Neural cell (in vitro differentiated cells): ENCODE results near the gene DPAGT1. TPM values are rescaled to one million over a fixed set of nuclear protein-coding genes. Genes with fewer than 3 reads are reported as not detected.

Source experiments
- H2AFZ ChIP-seq: fragments of 200-600, 300-800 bp; sonication (generic), shearing (Covaris generic); 2 replicates; pipeline ENCODE4 v1.6.0; 2014; ENCODE audit warnings: low read depth, mild to moderate bottlenecking, antibody characterized with exemption, low read length, moderate library complexity
- H3F3A ChIP-seq: fragments of 200-600 bp; shearing (Covaris generic); 2 replicates; pipeline ENCODE4 v1.6.1; 2016; ENCODE audit warnings: mild to moderate bottlenecking, moderate library complexity, mixed read lengths, antibody characterized with exemption, low read length; ENCODE audit not compliant: insufficient read depth, poor library complexity, severe bottlenecking
- H3K27ac ChIP-seq: fragments of 200-600, 300-800 bp; sonication (generic), shearing (Covaris generic); 2 replicates; pipeline ENCODE4 v1.5.1; 2014; ENCODE audit warnings: mild to moderate bottlenecking, low read length, moderate library complexity
- H3K27me3 ChIP-seq: fragments of 300-800, 200-600 bp; sonication (generic), shearing (Covaris generic); 2 replicates; pipeline ENCODE4 v1.6.0; 2014; ENCODE audit warnings: mild to moderate bottlenecking, low read depth, low read length, moderate library complexity; ENCODE audit not compliant: insufficient read depth
- H3K36me3 ChIP-seq: fragments of 300-800, 200-600 bp; sonication (generic), shearing (Covaris generic); 2 replicates; pipeline ENCODE4 v1.5.1; 2014; ENCODE audit warnings: mild to moderate bottlenecking, antibody characterized with exemption, low read length, moderate library complexity; ENCODE audit not compliant: insufficient read depth
- H3K4me2 ChIP-seq: fragments of 300-800, 200-600 bp; sonication (generic), shearing (Covaris generic); 2 replicates; pipeline ENCODE4 v1.6.0; 2014; ENCODE audit warnings: mild to moderate bottlenecking, low read length
- H3K4me3 ChIP-seq: fragments of 300-800, 200-600 bp; sonication (generic), shearing (Covaris generic); 2 replicates; pipeline ENCODE4 v1.5.1; 2014; ENCODE audit warnings: mild to moderate bottlenecking, low read length, moderate library complexity
- H3K79me2 ChIP-seq: fragments of 200-600 bp; shearing (Covaris generic); replicated peaks from 2 replicates; pipeline ENCODE4 v1.6.0; 2014; ENCODE audit warnings: mild to moderate bottlenecking, low read length, moderate library complexity; ENCODE audit not compliant: insufficient read depth
- H3K9ac ChIP-seq: fragments of 300-800, 200-600 bp; sonication (generic), shearing (Covaris generic); 2 replicates; pipeline ENCODE4 v1.6.1; 2016; ENCODE audit warnings: mild to moderate bottlenecking, low read length, mixed read lengths
- H3K9me2 ChIP-seq: fragments of 200-600 bp; shearing (Covaris generic); 2 replicates; pipeline ENCODE4 v1.6.1; 2016; ENCODE audit warnings: mild to moderate bottlenecking, low read length, mixed read lengths; ENCODE audit not compliant: insufficient read depth
- H3K9me3 ChIP-seq: fragments of 200-600, 300-800 bp; sonication (generic), shearing (Covaris generic); 2 replicates; pipeline ENCODE4 v1.6.1; 2016; ENCODE audit warnings: mild to moderate bottlenecking, mixed run types, low read length, moderate library complexity, mixed read lengths
- H4K20me1 ChIP-seq: fragments of 200-600 bp; shearing (Covaris generic); 2 replicates; pipeline ENCODE4 v1.6.1; 2016; ENCODE audit warnings: mild to moderate bottlenecking, mixed run types; ENCODE audit not compliant: insufficient read depth
- EP300 ChIP-seq: fragments of 450-650 bp; conservative IDR thresholded peaks from 2 replicates; pipeline ENCODE4 v1.6.1; 2014; ENCODE audit warnings: antibody characterized with exemption, mild to moderate bottlenecking, moderate library complexity; ENCODE audit not compliant: poor library complexity, severe bottlenecking
- EZH2 ChIP-seq: fragments of 200-600, 300-800 bp; shearing (Covaris generic), sonication (generic); IDR thresholded peaks from 2 replicates; pipeline ENCODE4 v1.6.1; 2014; ENCODE audit warnings: antibody characterized with exemption, low read length, borderline replicate concordance, mild to moderate bottlenecking; ENCODE audit not compliant: insufficient read depth, poor library complexity, severe bottlenecking
- MXI1 ChIP-seq: fragments of 450-650 bp; conservative IDR thresholded peaks from 2 replicates; pipeline ENCODE4 v1.6.1; 2014; ENCODE audit warnings: antibody characterized with exemption, mild to moderate bottlenecking; ENCODE audit not compliant: poor library complexity, severe bottlenecking
- POLR2AphosphoS5 ChIP-seq: IDR thresholded peaks from 2 replicates; pipeline ENCODE4 v1.6.1; 2012
- RAD21 ChIP-seq: fragments of 450-650 bp; conservative IDR thresholded peaks from 2 replicates; pipeline ENCODE4 v1.6.1; 2014; ENCODE audit warnings: antibody characterized with exemption, mild to moderate bottlenecking, moderate library complexity
- SMC3 ChIP-seq: fragments of 450-650 bp; conservative IDR thresholded peaks from 2 replicates; pipeline ENCODE4 v1.6.1; 2014; ENCODE audit warnings: antibody characterized with exemption, mild to moderate bottlenecking, moderate library complexity; ENCODE audit not compliant: poor library complexity
- TAF1 ChIP-seq: IDR thresholded peaks from 2 replicates; pipeline ENCODE4 v1.6.1; 2012; ENCODE audit warnings: low read depth
- polyA plus RNA-seq: library from polyadenylated mRNA; depleted of rRNA; stranded (reverse); fragments of >200 nt; gene quantifications from 2 replicates; pipeline ENCODE4 v1.2.3, GENCODE V29; 2014
- TF ChIP-seq, protein P1 (sequence below): fragments of 450-650 bp; IDR thresholded peaks from 2 replicates; pipeline ENCODE4 v1.5.1; 2014; ENCODE audit warnings: antibody characterized with exemption, mild to moderate bottlenecking, moderate library complexity; ENCODE audit not compliant: poor library complexity, severe bottlenecking
- TF ChIP-seq, protein P2 (sequence below): IDR thresholded peaks from 2 replicates; pipeline ENCODE4 v1.6.1; 2012; ENCODE audit warnings: borderline replicate concordance

The DPAGT1 gene
- polyA plus RNA-seq, 1 donor from 2014 or later, result 9.8 TPM

DNA sequence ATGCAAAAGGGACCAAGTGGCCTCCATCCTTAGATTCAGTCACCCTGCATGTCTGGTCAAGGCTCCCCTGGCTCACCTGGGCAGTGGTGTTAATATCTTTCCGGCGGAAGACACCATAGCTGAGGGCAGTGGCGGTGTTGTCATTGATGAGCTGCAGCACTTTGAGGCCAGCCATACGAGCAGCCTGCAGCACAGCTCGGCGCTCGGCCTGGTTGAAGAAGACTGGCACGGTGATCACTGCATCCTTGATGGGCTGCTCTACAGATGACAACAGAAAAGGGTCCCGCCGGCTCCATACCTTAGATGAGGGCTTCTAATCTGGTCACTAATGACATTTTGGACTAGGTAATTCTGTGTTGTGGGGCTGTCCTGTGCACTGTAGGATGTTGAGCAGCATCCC lies 47.2 kb downstream of the DPAGT1 start:
- peaks cover 12% of the 10 kb centered on the region for H3K79me2 ChIP-seq
- H3K9ac ChIP-seq, result no peak overlapping the region
- H3K36me3 ChIP-seq, result peaks cover 6% of the 10 kb centered on the region
- no peaks in the 10 kb centered on the region for H3K9me3 ChIP-seq
- no peaks in the 10 kb centered on the region for H3F3A ChIP-seq
- no peak for TF ChIP-seq RAD21
- TF ChIP-seq EZH2, result no peak
- no peak for TF ChIP-seq SMC3
- TF ChIP-seq MXI1, result no peak
- TF ChIP-seq TAF1, result no peak
- TF ChIP-seq, protein P1, sequence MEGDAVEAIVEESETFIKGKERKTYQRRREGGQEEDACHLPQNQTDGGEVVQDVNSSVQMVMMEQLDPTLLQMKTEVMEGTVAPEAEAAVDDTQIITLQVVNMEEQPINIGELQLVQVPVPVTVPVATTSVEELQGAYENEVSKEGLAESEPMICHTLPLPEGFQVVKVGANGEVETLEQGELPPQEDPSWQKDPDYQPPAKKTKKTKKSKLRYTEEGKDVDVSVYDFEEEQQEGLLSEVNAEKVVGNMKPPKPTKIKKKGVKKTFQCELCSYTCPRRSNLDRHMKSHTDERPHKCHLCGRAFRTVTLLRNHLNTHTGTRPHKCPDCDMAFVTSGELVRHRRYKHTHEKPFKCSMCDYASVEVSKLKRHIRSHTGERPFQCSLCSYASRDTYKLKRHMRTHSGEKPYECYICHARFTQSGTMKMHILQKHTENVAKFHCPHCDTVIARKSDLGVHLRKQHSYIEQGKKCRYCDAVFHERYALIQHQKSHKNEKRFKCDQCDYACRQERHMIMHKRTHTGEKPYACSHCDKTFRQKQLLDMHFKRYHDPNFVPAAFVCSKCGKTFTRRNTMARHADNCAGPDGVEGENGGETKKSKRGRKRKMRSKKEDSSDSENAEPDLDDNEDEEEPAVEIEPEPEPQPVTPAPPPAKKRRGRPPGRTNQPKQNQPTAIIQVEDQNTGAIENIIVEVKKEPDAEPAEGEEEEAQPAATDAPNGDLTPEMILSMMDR, result no peak
- TF ChIP-seq EP300, result no peak
- TF ChIP-seq, protein P2, sequence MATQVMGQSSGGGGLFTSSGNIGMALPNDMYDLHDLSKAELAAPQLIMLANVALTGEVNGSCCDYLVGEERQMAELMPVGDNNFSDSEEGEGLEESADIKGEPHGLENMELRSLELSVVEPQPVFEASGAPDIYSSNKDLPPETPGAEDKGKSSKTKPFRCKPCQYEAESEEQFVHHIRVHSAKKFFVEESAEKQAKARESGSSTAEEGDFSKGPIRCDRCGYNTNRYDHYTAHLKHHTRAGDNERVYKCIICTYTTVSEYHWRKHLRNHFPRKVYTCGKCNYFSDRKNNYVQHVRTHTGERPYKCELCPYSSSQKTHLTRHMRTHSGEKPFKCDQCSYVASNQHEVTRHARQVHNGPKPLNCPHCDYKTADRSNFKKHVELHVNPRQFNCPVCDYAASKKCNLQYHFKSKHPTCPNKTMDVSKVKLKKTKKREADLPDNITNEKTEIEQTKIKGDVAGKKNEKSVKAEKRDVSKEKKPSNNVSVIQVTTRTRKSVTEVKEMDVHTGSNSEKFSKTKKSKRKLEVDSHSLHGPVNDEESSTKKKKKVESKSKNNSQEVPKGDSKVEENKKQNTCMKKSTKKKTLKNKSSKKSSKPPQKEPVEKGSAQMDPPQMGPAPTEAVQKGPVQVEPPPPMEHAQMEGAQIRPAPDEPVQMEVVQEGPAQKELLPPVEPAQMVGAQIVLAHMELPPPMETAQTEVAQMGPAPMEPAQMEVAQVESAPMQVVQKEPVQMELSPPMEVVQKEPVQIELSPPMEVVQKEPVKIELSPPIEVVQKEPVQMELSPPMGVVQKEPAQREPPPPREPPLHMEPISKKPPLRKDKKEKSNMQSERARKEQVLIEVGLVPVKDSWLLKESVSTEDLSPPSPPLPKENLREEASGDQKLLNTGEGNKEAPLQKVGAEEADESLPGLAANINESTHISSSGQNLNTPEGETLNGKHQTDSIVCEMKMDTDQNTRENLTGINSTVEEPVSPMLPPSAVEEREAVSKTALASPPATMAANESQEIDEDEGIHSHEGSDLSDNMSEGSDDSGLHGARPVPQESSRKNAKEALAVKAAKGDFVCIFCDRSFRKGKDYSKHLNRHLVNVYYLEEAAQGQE, result no peak
- TF ChIP-seq POLR2AphosphoS5, result no peak
- H4K20me1 ChIP-seq, result no peaks in the 10 kb centered on the region
- H3K4me2 ChIP-seq, result no peak overlapping the region
- no peak overlapping the region for H3K4me3 ChIP-seq
- no peaks in the 10 kb centered on the region for H3K27me3 ChIP-seq
- no peaks in the 10 kb centered on the region for H3K9me2 ChIP-seq
- H3K27ac ChIP-seq, result no peak overlapping the region
- H2AFZ ChIP-seq, result no peak overlapping the region

DNA sequence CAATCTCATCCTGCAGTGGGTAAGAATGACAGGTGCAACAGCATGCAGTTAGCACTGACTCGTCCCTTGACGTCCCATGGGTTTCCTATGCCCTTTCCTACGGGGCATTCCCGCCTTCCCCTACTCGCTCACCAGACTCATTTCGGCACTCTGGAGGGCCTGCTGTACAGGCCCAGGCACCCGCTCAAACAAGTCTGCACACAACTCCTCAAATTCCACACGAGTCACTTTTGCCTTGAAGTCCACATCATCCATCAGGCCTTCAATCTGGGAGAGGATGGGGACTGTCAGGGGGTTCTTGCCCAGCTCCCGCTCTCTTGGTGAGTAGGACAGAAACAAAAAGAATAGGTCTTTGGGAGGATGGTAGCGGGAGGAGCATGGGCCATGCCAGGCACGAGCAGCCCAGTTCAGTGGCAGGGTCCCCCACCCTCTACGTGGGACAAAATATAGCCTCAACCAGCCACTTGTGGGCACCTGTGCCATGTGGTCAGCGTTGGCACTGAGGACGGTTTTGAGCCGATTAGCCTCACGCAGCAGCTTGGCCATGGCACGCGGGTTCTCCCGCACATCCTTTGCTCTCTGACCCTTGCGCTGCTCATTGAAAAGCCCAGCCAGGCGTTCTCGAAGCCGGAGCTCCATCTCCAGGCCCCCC lies 49.4 kb downstream of the DPAGT1 start:
- Histone ChIP-seq H2AFZ (no peak overlapping the region), H4K20me1 (no peaks in the 10 kb centered on the region), H3K9ac (no peak overlapping the region), H3K27ac (no peak overlapping the region), H3K9me3 (no peaks in the 10 kb centered on the region), H3K4me3 (no peak overlapping the region), H3K79me2 (peaks cover 12% of the 10 kb centered on the region), H3K27me3 (no peaks in the 10 kb centered on the region), H3K9me2 (no peaks in the 10 kb centered on the region), H3F3A (no peaks in the 10 kb centered on the region), H3K36me3 (peaks cover 10% of the 10 kb centered on the region), H3K4me2 (no peak overlapping the region)
- TF ChIP-seq, protein P1, result no peak
- TF ChIP-seq EZH2 (no peak), POLR2AphosphoS5 (no peak), TAF1 (no peak), RAD21 (no peak), EP300 (no peak)
- TF ChIP-seq, protein P2, result no peak
